Aorta (tissue), 5 donors: ENCODE measurements around the gene YWHAB. TPM values are rescaled to one million over a fixed set of nuclear protein-coding genes. Genes with fewer than 3 reads are reported as not detected.

Experiments
- ATAC-seq: fragments of 200-7000 bp; cut with Tn5 transposase; one replicate; pipeline ENCODE4 v1.9.1; 2022; ENCODE audit warnings: moderate library complexity; ENCODE audit not compliant: low FRiP score
- DNase-seq, 2 donors: peaks; one replicate each; pipeline ENCODE4 v3.0.0-alpha.2; 2020
- H3K27ac ChIP-seq, 2 donors: one replicate each; pipeline ENCODE4 v1.5.1; 2013; ENCODE audit warnings: low read length in 2 of 2, mild to moderate bottlenecking in 2 of 2, moderate library complexity in 2 of 2, control low read depth in 1 of 2, inconsistent platforms in 1 of 2, low read depth in 1 of 2
- H3K27me3 ChIP-seq, 2 donors: one replicate each; pipeline ENCODE4 v1.6.1; 2013; ENCODE audit warnings: control low read depth in 1 of 2, low read length in 1 of 2, mild to moderate bottlenecking in 1 of 2, moderate library complexity in 1 of 2; ENCODE audit not compliant: insufficient read depth in 2 of 2, control insufficient read depth in 1 of 2
- H3K36me3 ChIP-seq, 2 donors: one replicate each; pipeline ENCODE4 v1.6.1; 2013; ENCODE audit warnings: control low read depth in 1 of 2, low read length in 1 of 2, mild to moderate bottlenecking in 1 of 2; ENCODE audit not compliant: insufficient read depth in 2 of 2, control insufficient read depth in 1 of 2
- H3K4me1 ChIP-seq, 2 donors: one replicate each; pipeline ENCODE4 v1.6.1; 2013; ENCODE audit warnings: low read length in 2 of 2, control low read depth in 1 of 2, mild to moderate bottlenecking in 1 of 2, moderate library complexity in 1 of 2; ENCODE audit not compliant: insufficient read depth in 2 of 2, control insufficient read depth in 1 of 2
- H3K4me3 ChIP-seq, 2 donors: one replicate each; pipeline ENCODE4 v1.5.1; 2013; ENCODE audit warnings: low read length in 2 of 2, control low read depth in 1 of 2, mild to moderate bottlenecking in 1 of 2
- H3K9me3 ChIP-seq: one replicate; pipeline ENCODE4 v1.6.1; 2013; ENCODE audit warnings: mild to moderate bottlenecking, low read length; ENCODE audit not compliant: control insufficient read depth
- WGBS, 2 donors: extraction: QIAGEN DNeasy Blood & Tissue Kit; methylation state at CpG; one replicate each; pipeline ENCODE4 v1.1.7; 2013; 5-methylcytosine and 5-hydroxymethylcytosine counted together
- intact Hi-C, 2 donors: fragments of 100-400 bp; cut with DNase I; formaldehyde crosslinking; loops; one replicate each; pipeline versions ENCODE4 v1.14.2 to v1.15.0; 2022
- polyA plus RNA-seq, 2 donors: library from polyadenylated mRNA; stranded (reverse); fragments of 200-250 nt; gene quantifications; one replicate each; pipeline ENCODE4 v1.2.3, GENCODE V29; 2013
- total RNA-seq, 2 donors: library from RNA; stranded (reverse); fragmentation: NEBNext Ultra II Directional; extraction: Animal tissue kit (Norgen Biotek cat#: 25700); gene quantifications; one replicate each; pipeline ENCODE4 v1.2.1, GENCODE V29; 2021
- donor health status: healthy with polysubstance abuse.
- donor health status: Bipolar disorder and iron deficiency.
- donor health status: DM: no; HTN: no; CAD: no.
- donor health status: DM: no; HTN: no; CAD: no.
- donor health status: DM: yes; HTN: yes; CAD: no.

Gene YWHAB
- total and polyA plus RNA-seq, 4 donors, result 105 to 167 (median 141) TPM

- ATAC-seq (no peak), DNase-seq (no peak)
- Histone ChIP-seq H3K27ac (no peak overlapping the region), H3K4me3 (no peak overlapping the region), H3K9me3 (no peaks in the 10 kb centered on the region), H3K4me1 (no peaks in the 10 kb centered on the region), H3K36me3 (no peaks in the 10 kb centered on the region), H3K27me3 (no peaks in the 10 kb centered on the region)
- intact Hi-C loops, result no loop called here
- WGBS, 2 donors, result 76% methylated on average over 4 of the region's 4 CpGs
Observed at GRCh38 chr20:44848254-44849015, 37.1 kb upstream of the YWHAB start.

- no peaks in the 10 kb centered on the region for H3K4me1 ChIP-seq
- no peaks in the 10 kb centered on the region for H3K9me3 ChIP-seq
- ATAC-seq (no peak), DNase-seq (no peak)
- WGBS, 2 donors, result 80% methylated on average over 1 of the region's 1 CpG
- H3K27ac ChIP-seq, result no peak overlapping the region
- no peaks in the 10 kb centered on the region for H3K27me3 ChIP-seq
- intact Hi-C loops, result no loop called here
- no peaks in the 10 kb centered on the region for H3K36me3 ChIP-seq
- no peak overlapping the region for H3K4me3 ChIP-seq
Observed at GRCh38 chr20:44849703-44850102, 35.8 kb upstream of the YWHAB start.

GRCh38 chr20:44850272-44850671, 35.2 kb upstream of the YWHAB start:
- DNase-seq (no peak), ATAC-seq (no peak)
- H3K9me3 ChIP-seq, result no peaks in the 10 kb centered on the region
- H3K27ac ChIP-seq, result no peak overlapping the region
- no peaks in the 10 kb centered on the region for H3K27me3 ChIP-seq
- no peaks in the 10 kb centered on the region for H3K36me3 ChIP-seq
- intact Hi-C loops, result no loop called here
- WGBS, 2 donors, result 46 to 54% methylated on average over 3 of the region's 3 CpGs
- no peak overlapping the region for H3K4me3 ChIP-seq
- no peaks in the 10 kb centered on the region for H3K4me1 ChIP-seq

GRCh38 chr20:44850837-44851236, 34.7 kb upstream of the YWHAB start:
- H3K27me3 ChIP-seq, result no peaks in the 10 kb centered on the region

GRCh38 chr20:44851545-44851944, 34.0 kb upstream of the YWHAB start:
- WGBS, 2 donors, result 61 to 63% methylated on average over 3 of the region's 3 CpGs
- H3K27ac ChIP-seq, result no peak overlapping the region
- no peak for ATAC-seq

More at GRCh38 chr20:44850837-44851236, 34.7 kb upstream of the YWHAB start:
- H3K27ac ChIP-seq, result no peak overlapping the region
- DNase-seq (no peak), ATAC-seq (no peak)
- H3K9me3 ChIP-seq, result no peaks in the 10 kb centered on the region
- H3K4me3 ChIP-seq, result no peak overlapping the region
- no peaks in the 10 kb centered on the region for H3K4me1 ChIP-seq
- WGBS, 2 donors, result 81 to 82% methylated on average over 1 of the region's 1 CpG
- intact Hi-C loops, result no loop called here
- no peaks in the 10 kb centered on the region for H3K36me3 ChIP-seq

GRCh38 chr20:44856442-44856841, 29.1 kb upstream of the YWHAB start:
- no peaks in the 10 kb centered on the region for H3K27me3 ChIP-seq
- H3K4me3 ChIP-seq, result no peak overlapping the region
- no peak overlapping the region for H3K27ac ChIP-seq
- intact Hi-C loops, result no loop called here
- ATAC-seq, result no peak
- 73 to 84% methylated on average over 2 of the region's 2 CpGs for WGBS, 2 donors
- H3K9me3 ChIP-seq, result no peaks in the 10 kb centered on the region
- H3K36me3 ChIP-seq, result no peaks in the 10 kb centered on the region
- H3K4me1 ChIP-seq, result peaks cover 2 to 7% of the 10 kb centered on the region in 2 donors
- no peak for DNase-seq

More at GRCh38 chr20:44851545-44851944, 34.0 kb upstream of the YWHAB start:
- intact Hi-C loops, result no loop called here
- Histone ChIP-seq H3K4me3 (no peak overlapping the region), H3K9me3 (no peaks in the 10 kb centered on the region), H3K27me3 (no peaks in the 10 kb centered on the region), H3K36me3 (no peaks in the 10 kb centered on the region), H3K4me1 (no peaks in the 10 kb centered on the region)
- no peak for DNase-seq

- no peak overlapping the region for H3K27ac ChIP-seq
- H3K27me3 ChIP-seq, result no peaks in the 10 kb centered on the region
- no peak overlapping the region for H3K4me3 ChIP-seq
- intact Hi-C loops, result no loop called here
- no peaks in the 10 kb centered on the region for H3K9me3 ChIP-seq
- ATAC-seq (no peak), DNase-seq (no peak)
- H3K4me1 ChIP-seq, result peaks cover 2 to 7% of the 10 kb centered on the region in 2 donors
- 90 to 92% methylated on average over 6 of the region's 6 CpGs for WGBS, 2 donors
- H3K36me3 ChIP-seq, result no peaks in the 10 kb centered on the region
Observed at GRCh38 chr20:44856856-44857448, 28.6 kb upstream of the YWHAB start.

- peak overlapping the region in 1 of 2 donors; percentile 86 for H3K27ac ChIP-seq
- H3K4me1 ChIP-seq, result peaks cover 5 to 11% of the 10 kb centered on the region in 2 donors
- DNase-seq, result no peak
- ATAC-seq, result no peak
- H3K27me3 ChIP-seq, result no peaks in the 10 kb centered on the region
- H3K4me3 ChIP-seq, result no peak overlapping the region
- H3K9me3 ChIP-seq, result no peaks in the 10 kb centered on the region
- intact Hi-C loops, result no loop called here
- no peaks in the 10 kb centered on the region for H3K36me3 ChIP-seq
Observed at GRCh38 chr20:44858606-44859360, 26.7 kb upstream of the YWHAB start.
